PC-9 (cell line): ENCODE measurements around the gene NR3C1.

ENCODE experiments used
- CTCF ChIP-seq: fragments of 200-600 bp; sonication (generic); conservative IDR thresholded peaks from 2 replicates; pipeline ENCODE4 v1.6.1; 2017; ENCODE audit warnings: mixed run types, antibody characterized with exemption, mild to moderate bottlenecking, moderate library complexity
- EZH2 ChIP-seq: fragments of 200-600 bp; sonication (generic); IDR thresholded peaks from 2 replicates; pipeline ENCODE4 v1.8.0; 2017; ENCODE audit warnings: antibody characterized with exemption, low read depth

GRCh38 chr5:143311955-143312354, 91.5 kb downstream of the NR3C1 start:
- TF ChIP-seq CTCF (no peak), EZH2 (no peak)
